Ovary (tissue), 3 donors: ENCODE data around the gene DUXA.

Experiments
- CTCF ChIP-seq, 3 donors: fragments of 450-650 bp in 2 of 3; fragments of 200-600 bp in 1 of 3; IDR thresholded peaks; one replicate each; pipeline versions ENCODE4 v1.5.1 to v1.8.0; 2016 to 2022; ENCODE audit warnings: antibody characterized with exemption in 3 of 3, mild to moderate bottlenecking in 1 of 3
- POLR2A ChIP-seq: fragments of 450-650 bp; IDR thresholded peaks from one replicate; pipeline ENCODE4 v1.6.1; 2017; ENCODE audit warnings: antibody characterized with exemption, mild to moderate bottlenecking, moderate library complexity
- donor health status: DM: no; HTN: no; CAD: no.

GRCh38 chr19:57171551-57172081 is 4.3 kb upstream of the DUXA start:
- TF ChIP-seq CTCF (IDR thresholded peaks at IDR 0.05) (no peak), POLR2A (no peak)
